H1 (cell line): ENCODE measurements around the gene OXER1. TPM values are rescaled to one million over a fixed set of nuclear protein-coding genes. Genes with fewer than 3 reads are reported as not detected.

Source experiments
- CTCF ChIA-PET: fragments of 300-600 bp; sonication (Branson Sonifier 250); formaldehyde crosslinking; loops from one replicate; lab custom pipeline; 2021; ENCODE audit not compliant: partially characterized antibody; lab: Charles Lee
- POLR2A ChIA-PET: fragments of 300-600 bp; sonication (Branson Sonifier 250); formaldehyde crosslinking; loops from one replicate; lab custom pipeline; 2021; ENCODE audit warnings: inconsistent platforms; ENCODE audit not compliant: partially characterized antibody; lab: Charles Lee
- DNase-seq, 2 experiments: peaks; one replicate each; pipeline versions ENCODE4 v3.0.0 to v3.0.0-alpha.2; 2010 to 2022; ENCODE audit warnings: low spot score in 2 of 2, low read depth in 1 of 2, mixed read lengths in 1 of 2
- FAIRE-seq: peaks from 2 replicates; lab custom pipeline; 2011; peaks lifted over from hg19 to GRCh38; lab: Jason Lieb, UNC
- H2AFZ ChIP-seq: 2 replicates; pipeline ENCODE4 v1.8.1; 2012; ENCODE audit warnings: low read length, inconsistent platforms
- H2AK5ac ChIP-seq: 2 replicates; pipeline ENCODE4 v1.6.1; 2013; ENCODE audit warnings: low read depth, low read length
- H2BK120ac ChIP-seq: replicated peaks from 2 replicates; pipeline ENCODE3; 2013; ENCODE audit warnings: low read depth, low read length, inconsistent platforms
- H2BK12ac ChIP-seq: 2 replicates; pipeline ENCODE4 v1.6.1; 2013; ENCODE audit warnings: low read depth, low read length
- H2BK15ac ChIP-seq: 2 replicates; pipeline ENCODE4 v1.6.1; 2013; ENCODE audit warnings: low read length
- H2BK20ac ChIP-seq: 2 replicates; pipeline ENCODE4 v1.6.1; 2013; ENCODE audit warnings: low read length
- H2BK5ac ChIP-seq: 2 replicates; pipeline ENCODE4 v1.6.1; 2013; ENCODE audit warnings: low read depth, low read length
- H3K14ac ChIP-seq: 2 replicates; pipeline ENCODE4 v1.6.1; 2013; ENCODE audit warnings: inconsistent platforms; ENCODE audit not compliant: insufficient read length
- H3K18ac ChIP-seq: 2 replicates; pipeline ENCODE4 v1.6.1; 2013; ENCODE audit warnings: low read length; ENCODE audit errors: extremely low read depth
- H3K23ac ChIP-seq: 2 replicates; pipeline ENCODE4 v1.6.1; 2013; ENCODE audit warnings: inconsistent platforms; ENCODE audit not compliant: insufficient read length
- H3K23me2 ChIP-seq: 2 replicates; pipeline ENCODE4 v1.6.1; 2013; ENCODE audit warnings: low read depth, low read length
- H3K27ac ChIP-seq: 2 replicates; pipeline ENCODE4 v1.6.1; 2011; ENCODE audit warnings: low read depth, low read length, inconsistent platforms
- H3K27me3 ChIP-seq, 4 experiments: replicated peaks in 1 of 4; 1 replicate in 1 of 4; 2 replicates in 3 of 4; pipeline versions ENCODE4 v1.6.1 to v1.8.1; 2011 to 2013; ENCODE audit warnings: low read length in 3 of 4, mild to moderate bottlenecking in 3 of 4, inconsistent platforms in 2 of 4, mixed read lengths in 2 of 4, moderate library complexity in 1 of 4; ENCODE audit not compliant: control insufficient read depth in 3 of 4, insufficient read depth in 3 of 4; ENCODE audit errors: extremely low read depth in 1 of 4
- H3K36me3 ChIP-seq, 4 experiments: 2 replicates each; pipeline versions ENCODE4 v1.6.1 to v1.8.1; 2011 to 2013; ENCODE audit warnings: mild to moderate bottlenecking in 4 of 4, low read length in 3 of 4, moderate library complexity in 2 of 4, control low read depth in 1 of 4, inconsistent platforms in 1 of 4; ENCODE audit not compliant: insufficient read depth in 4 of 4, control insufficient read depth in 2 of 4
- H3K4ac ChIP-seq: replicated peaks from 2 replicates; pipeline ENCODE3; 2013; ENCODE audit warnings: low read length, low read depth, mixed read lengths, inconsistent platforms; ENCODE audit not compliant: insufficient read length
- H3K4me1 ChIP-seq, 4 experiments: replicated peaks in 1 of 4; 1 replicate in 1 of 4; 2 replicates in 3 of 4; pipeline versions ENCODE4 v1.6.1 to v1.8.1; 2011 to 2013; ENCODE audit warnings: low read length in 3 of 4, inconsistent platforms in 2 of 4, mixed read lengths in 1 of 4; ENCODE audit not compliant: insufficient read depth in 4 of 4, control insufficient read depth in 3 of 4
- H3K4me2 ChIP-seq, 2 experiments: 2 replicates each; pipeline versions ENCODE4 v1.6.1 to v1.8.1; 2011 to 2013; ENCODE audit warnings: low read depth in 2 of 2, low read length in 2 of 2, control low read depth in 1 of 2, inconsistent platforms in 1 of 2, mild to moderate bottlenecking in 1 of 2; ENCODE audit not compliant: insufficient read depth in 1 of 2
- H3K4me3 ChIP-seq, 4 experiments: fragments of 200-600, 300-600 bp in 1 of 4; sonication (generic), shearing (Covaris generic), sonication (Bioruptor Twin) in 1 of 4; 2 replicates each; pipeline versions ENCODE4 v1.5.1 to v1.8.1; 2011 to 2016; ENCODE audit warnings: low read length in 4 of 4, low read depth in 3 of 4, control low read depth in 2 of 4, inconsistent platforms in 2 of 4, mild to moderate bottlenecking in 2 of 4, mixed read lengths in 1 of 4, moderate library complexity in 1 of 4; ENCODE audit not compliant: insufficient read depth in 2 of 4; ENCODE audit errors: extremely low read depth in 1 of 4
- H3K56ac ChIP-seq: replicated peaks from 2 replicates; pipeline ENCODE3; 2013; ENCODE audit warnings: low read depth, mild to moderate bottlenecking, mixed read lengths, low read length, inconsistent platforms; ENCODE audit not compliant: insufficient read length
- H3K79me1 ChIP-seq: 2 replicates; pipeline ENCODE4 v1.6.1; 2013; ENCODE audit warnings: low read depth, low read length, control low read depth
- H3K79me2 ChIP-seq, 2 experiments: 2 replicates each; pipeline versions ENCODE4 v1.6.1 to v1.8.1; 2012 to 2013; ENCODE audit warnings: low read length in 2 of 2, mild to moderate bottlenecking in 2 of 2, inconsistent platforms in 1 of 2; ENCODE audit not compliant: insufficient read depth in 2 of 2, control insufficient read depth in 1 of 2
- H3K9ac ChIP-seq, 4 experiments: replicated peaks in 1 of 4; 1 replicate in 1 of 4; 2 replicates in 3 of 4; pipeline versions ENCODE4 v1.6.1 to v1.8.1; 2011 to 2013; ENCODE audit warnings: low read depth in 3 of 4, low read length in 3 of 4, control low read depth in 2 of 4, mild to moderate bottlenecking in 2 of 4, moderate library complexity in 2 of 4, inconsistent platforms in 1 of 4; ENCODE audit errors: extremely low read depth in 1 of 4
- H3K9me3 ChIP-seq, 2 experiments: 2 replicates each; pipeline versions ENCODE4 v1.6.1 to v1.8.1; 2012 to 2013; ENCODE audit warnings: mild to moderate bottlenecking in 2 of 2, moderate library complexity in 2 of 2, control low read depth in 1 of 2, inconsistent platforms in 1 of 2, low read depth in 1 of 2, low read length in 1 of 2, mixed read lengths in 1 of 2; ENCODE audit not compliant: insufficient read depth in 2 of 2
- H4K20me1 ChIP-seq, 2 experiments: replicated peaks in 1 of 2; 2 replicates each; pipeline versions ENCODE3 to v1.8.1; 2011 to 2013; ENCODE audit warnings: inconsistent platforms in 2 of 2, low read length in 2 of 2, mild to moderate bottlenecking in 1 of 2; ENCODE audit not compliant: insufficient read depth in 2 of 2, control insufficient read depth in 1 of 2
- H4K5ac ChIP-seq: 2 replicates; pipeline ENCODE4 v1.6.1; 2013; ENCODE audit warnings: low read length, low read depth, mixed read lengths, inconsistent platforms; ENCODE audit not compliant: insufficient read length
- H4K8ac ChIP-seq: 2 replicates; pipeline ENCODE4 v1.8.0; 2013; ENCODE audit warnings: mild to moderate bottlenecking, moderate library complexity, low read length, inconsistent platforms; ENCODE audit not compliant: insufficient read depth; ENCODE audit errors: extremely low read depth
- H4K91ac ChIP-seq: replicated peaks from 2 replicates; pipeline ENCODE3; 2013; ENCODE audit warnings: low read length, mixed read lengths, inconsistent platforms; ENCODE audit not compliant: insufficient read length
- E2F6 ChIP-seq: IDR thresholded peaks from 2 replicates; pipeline ENCODE4 v1.6.1; 2012; ENCODE audit warnings: inconsistent platforms
- KDM4A ChIP-seq: IDR thresholded peaks from one replicate; pipeline ENCODE4 v1.7.1; 2012; ENCODE audit warnings: low read depth, mild to moderate bottlenecking, moderate library complexity, low read length, inconsistent platforms; ENCODE audit not compliant: severe bottlenecking
- MAX ChIP-seq: IDR thresholded peaks from 2 replicates; pipeline ENCODE4 v1.6.1; 2012; ENCODE audit warnings: inconsistent platforms
- NANOG ChIP-seq: IDR thresholded peaks from 2 replicates; pipeline ENCODE4 v1.6.1; 2011; ENCODE audit warnings: low read length, low read depth, mild to moderate bottlenecking, inconsistent platforms; ENCODE audit not compliant: insufficient read depth, poor library complexity, severe bottlenecking
- POLR2AphosphoS5 ChIP-seq: IDR thresholded peaks from 2 replicates; pipeline ENCODE4 v1.6.1; 2011; ENCODE audit warnings: low read depth, low read length
- SIN3A ChIP-seq, 2 experiments: IDR thresholded peaks in 1 of 2; conservative IDR thresholded peaks in 1 of 2; 2 replicates each; pipeline ENCODE4 v1.6.1; 2011 to 2012; ENCODE audit warnings: low read length in 2 of 2, improper control_type of control experiment in 1 of 2, low read depth in 1 of 2, mild to moderate bottlenecking in 1 of 2
- SRF ChIP-seq: IDR thresholded peaks from 2 replicates; pipeline ENCODE4 v1.6.1; 2011; ENCODE audit warnings: mild to moderate bottlenecking, low read depth, low read length, moderate library complexity
- YY1 ChIP-seq: IDR thresholded peaks from 2 replicates; pipeline ENCODE4 v1.6.1; 2011; ENCODE audit warnings: low read depth, mild to moderate bottlenecking, low read length
- WGBS, 2 experiments: shearing (Covaris generic) in 1 of 2; methylation state at CpG; one replicate each; pipeline versions ENCODE4 v1.1.6 to v1.1.7; 2013 to 2015; ENCODE audit warnings: low lambda C conversion rate in 2 of 2, mixed read lengths in 2 of 2, inconsistent platforms in 1 of 2, low coverage in 1 of 2, missing lambda C conversion rate in 1 of 2; ENCODE audit not compliant: insufficient replicate concordance in 2 of 2, insufficient coverage in 1 of 2, insufficient read length in 1 of 2; ENCODE audit errors: extremely low coverage in 1 of 2, missing lambda C conversion rate in 1 of 2; 5-methylcytosine and 5-hydroxymethylcytosine counted together
- polyA plus RNA-seq, 7 experiments: library from polyadenylated mRNA; depleted of rRNA in 3 of 7; stranded (reverse) in 5 of 7; unstranded in 2 of 7; fragments of >200 nt in 5 of 7; fragments of 200-250 nt in 2 of 7; gene quantifications; 1 replicate in 5 of 7; 2 replicates in 1 of 7; 4 replicates in 1 of 7; pipeline versions ENCODE4 v1.2.1 to v1.2.3, GENCODE V29; 2011 to 2013; ENCODE audit warnings: missing spikeins in 2 of 7, mixed read lengths in 2 of 7
- total RNA-seq: library from RNA; stranded (reverse); fragmentation: NEBNext Ultra II Directional; extraction: Animal tissue kit (Norgen Biotek cat#: 25700); gene quantifications from 2 replicates; pipeline ENCODE4 v1.2.1, GENCODE V29; 2021

OXER1 gene
- total and polyA plus RNA-seq, 2 of the 8 experiments (the other 6 are each of a cell fraction or from before 2014, with no cell fraction given) = 1.2 to 2.9 TPM

- no peak overlapping the region for H3K14ac ChIP-seq
- FAIRE-seq = no peak
- H4K91ac ChIP-seq = peak overlapping the region; percentile 37
- no peak overlapping the region for H2BK15ac ChIP-seq
- no peak overlapping the region for H3K56ac ChIP-seq
- H3K36me3 ChIP-seq = no peaks in the 10 kb centered on the region
- H4K8ac ChIP-seq = no peak overlapping the region
- H3K4me2 ChIP-seq = no peak overlapping the region
- no peak overlapping the region for H3K4me3 ChIP-seq
- no peak overlapping the region for H2BK20ac ChIP-seq
- peaks cover 0 to 13% (median 10%) of the 10 kb centered on the region in 4 experiments; a peak in 6 of 7 replicates for H3K27me3 ChIP-seq
- no peaks in the 10 kb centered on the region for H3K79me1 ChIP-seq
- peak overlapping the region; percentile 75; the same call in 1 of the 2 replicates for H2AK5ac ChIP-seq
- H2BK5ac ChIP-seq = no peak overlapping the region; the same call in 1 of the 2 replicates
- H4K5ac ChIP-seq = no peak overlapping the region
- TF ChIP-seq NANOG (no peak), SRF (no peak), YY1 (no peak), KDM4A (no peak), MAX (no peak), E2F6 (no peak), SIN3A (conservative IDR thresholded peaks at IDR 0.05 in 1 of 2, IDR thresholded peaks at IDR 0.05 in 1 of 2; ENCODE audit: low read depth in 1 of 2, low read length in 2 of 2) (no peak), POLR2AphosphoS5 (no peak)
- WGBS, 2 experiments = 85% methylated on average over 12 of the region's 12 CpGs; no CpG with 5 or more reads in 1 of the 2 experiments
- no peak overlapping the region for H3K18ac ChIP-seq
- H2BK120ac ChIP-seq = no peak overlapping the region
- POLR2A ChIA-PET = interaction anchor here (2.1 kb wide), 1 partner anchor 22 kb away, joined by 7 read pairs; no protein-coding TSS in a partner anchor
- no peaks in the 10 kb centered on the region for H3K9me3 ChIP-seq
- H3K4ac ChIP-seq = no peak overlapping the region
- CTCF ChIA-PET = interaction anchor here (1.0 to 2.7 kb wide), 6 partner anchors 12 to 28 kb away, joined by 3 to 10 read pairs (median 6); no protein-coding TSS in a partner anchor
- H2AFZ ChIP-seq = no peak overlapping the region
- no peak overlapping the region for H2BK12ac ChIP-seq
- H3K23ac ChIP-seq = no peak overlapping the region
- no peaks in the 10 kb centered on the region for H4K20me1 ChIP-seq
- DNase-seq = no peak
- peaks cover 6% of the 10 kb centered on the region; the same call in 1 of the 2 replicates for H3K23me2 ChIP-seq
- peaks cover 0 to 10% (median 2%) of the 10 kb centered on the region in 4 experiments; a peak in 4 of 7 replicates for H3K4me1 ChIP-seq
- H3K79me2 ChIP-seq = no peaks in the 10 kb centered on the region
- H3K9ac ChIP-seq = no peak overlapping the region
- H3K27ac ChIP-seq = no peak overlapping the region
These were observed 24.0 kb upstream of the OXER1 start for GRCh38 chr2:42787788-42788477.
